ENCODE data around the gene PARD3.

The PARD3 gene

DNA sequence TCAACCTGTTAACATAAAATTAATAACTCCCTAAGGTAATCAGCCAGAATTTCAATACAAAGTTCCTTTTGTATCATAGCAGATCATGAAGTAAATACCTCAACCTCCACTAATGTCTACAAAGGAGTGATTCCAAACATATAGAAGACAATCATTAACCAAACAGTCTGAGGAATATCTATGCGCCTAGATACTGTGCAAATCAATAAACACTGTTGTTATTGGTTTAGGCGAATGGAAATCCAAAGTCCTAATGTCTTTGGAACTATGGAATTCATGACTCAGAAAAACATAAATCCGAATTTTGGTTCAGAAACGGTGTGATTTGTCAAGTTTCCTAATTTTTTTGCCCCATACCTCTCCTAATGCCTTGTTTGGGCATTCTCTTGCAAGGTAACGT, 469.7 kb downstream of the PARD3 start:
- Histone ChIP-seq H3K4me3 (ENCODE audit: low read depth in 1 of 2, low read length in 2 of 2) (no peak overlapping the region), H3K27ac (ENCODE audit: low read length) (no peak overlapping the region), H3K4me1 (ENCODE audit: control insufficient read depth in 1 of 2, insufficient read depth in 2 of 2, low read length in 2 of 2) (peaks cover 0 to 20% of the 10 kb centered on the region in 2 donors), H3K27me3 (ENCODE audit: low read depth, low read length) (no peaks in the 10 kb centered on the region), H3K9me3 (ENCODE audit: control insufficient read depth in 1 of 2, low read length in 2 of 2) (no peaks in the 10 kb centered on the region), H3K36me3 (ENCODE audit: control insufficient read depth in 1 of 2, insufficient read depth in 2 of 2, low read length in 2 of 2) (no peaks in the 10 kb centered on the region)

- H3K27me3 ChIP-seq (ENCODE audit: low read depth, low read length), result no peaks in the 10 kb centered on the region
- H3K27ac ChIP-seq (ENCODE audit: low read length), result no peak overlapping the region
Measured at GRCh38 chr10:34343764-34344163, 471.3 kb downstream of the PARD3 start.

DNA sequence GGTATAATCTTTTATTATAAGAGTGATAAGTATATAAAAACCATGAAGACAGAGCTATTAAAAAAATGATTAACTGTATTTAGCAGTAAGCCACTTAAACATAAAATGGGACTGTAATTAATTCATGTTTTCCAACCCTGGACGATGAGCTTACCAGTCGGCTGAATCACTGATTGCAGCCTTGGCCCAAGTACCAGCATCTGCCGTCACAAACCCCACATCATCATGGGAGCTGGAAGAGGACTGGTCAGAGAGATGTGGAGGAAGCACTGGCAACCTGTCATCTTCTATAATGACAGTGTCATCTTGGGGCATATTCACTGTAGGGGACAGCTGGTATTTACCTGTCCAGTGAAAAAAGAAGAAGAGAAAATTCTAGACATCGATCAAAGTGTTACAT, 473.6 kb downstream of the PARD3 start:
- Histone ChIP-seq H3K27me3 (ENCODE audit: low read depth, low read length) (no peaks in the 10 kb centered on the region), H3K9me3 (ENCODE audit: control insufficient read depth in 1 of 2, low read length in 2 of 2) (no peaks in the 10 kb centered on the region), H3K4me3 (ENCODE audit: low read depth in 1 of 2, low read length in 2 of 2) (no peak overlapping the region), H3K36me3 (ENCODE audit: control insufficient read depth in 1 of 2, insufficient read depth in 2 of 2, low read length in 2 of 2) (no peaks in the 10 kb centered on the region), H3K4me1 (ENCODE audit: control insufficient read depth in 1 of 2, insufficient read depth in 2 of 2, low read length in 2 of 2) (peaks cover 0 to 22% of the 10 kb centered on the region in 2 donors), H3K27ac (ENCODE audit: low read length) (no peak overlapping the region)

More at GRCh38 chr10:34343764-34344163, 471.3 kb downstream of the PARD3 start:
- Histone ChIP-seq H3K4me3 (ENCODE audit: low read depth in 1 of 2, low read length in 2 of 2) (no peak overlapping the region), H3K36me3 (ENCODE audit: control insufficient read depth in 1 of 2, insufficient read depth in 2 of 2, low read length in 2 of 2) (no peaks in the 10 kb centered on the region), H3K9me3 (ENCODE audit: control insufficient read depth in 1 of 2, low read length in 2 of 2) (no peaks in the 10 kb centered on the region), H3K4me1 (ENCODE audit: control insufficient read depth in 1 of 2, insufficient read depth in 2 of 2, low read length in 2 of 2) (peaks cover 0 to 26% of the 10 kb centered on the region in 2 donors)

DNA sequence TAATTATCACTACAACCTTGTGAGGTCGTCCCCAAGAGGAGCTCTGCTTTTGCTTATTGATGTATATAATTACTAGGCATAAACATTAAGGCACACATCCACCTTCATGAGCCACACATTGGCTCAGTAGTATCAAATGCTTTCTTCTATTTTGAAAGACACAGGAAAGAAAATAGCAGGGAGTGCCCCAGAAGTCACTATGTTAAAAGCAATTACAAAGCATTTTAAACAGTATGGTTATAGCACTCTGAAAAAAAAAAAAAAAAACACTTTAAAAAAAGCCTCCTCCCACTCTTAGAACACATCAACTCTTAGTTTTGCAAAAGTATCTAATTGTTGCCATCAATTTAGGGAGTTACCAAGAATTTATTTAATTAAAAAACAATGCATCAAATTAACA, 474.2 kb downstream of the PARD3 start:
- H3K36me3 ChIP-seq (ENCODE audit: control insufficient read depth in 1 of 2, insufficient read depth in 2 of 2, low read length in 2 of 2), result no peaks in the 10 kb centered on the region
- H3K9me3 ChIP-seq (ENCODE audit: control insufficient read depth in 1 of 2, low read length in 2 of 2), result no peaks in the 10 kb centered on the region
- H3K4me1 ChIP-seq (ENCODE audit: control insufficient read depth in 1 of 2, insufficient read depth in 2 of 2, low read length in 2 of 2), result peaks cover 0 to 17% of the 10 kb centered on the region in 2 donors
- H3K27me3 ChIP-seq (ENCODE audit: low read depth, low read length), result no peaks in the 10 kb centered on the region
- H3K4me3 ChIP-seq (ENCODE audit: low read depth in 1 of 2, low read length in 2 of 2), result no peak overlapping the region
- H3K27ac ChIP-seq (ENCODE audit: low read length), result no peak overlapping the region

DNA sequence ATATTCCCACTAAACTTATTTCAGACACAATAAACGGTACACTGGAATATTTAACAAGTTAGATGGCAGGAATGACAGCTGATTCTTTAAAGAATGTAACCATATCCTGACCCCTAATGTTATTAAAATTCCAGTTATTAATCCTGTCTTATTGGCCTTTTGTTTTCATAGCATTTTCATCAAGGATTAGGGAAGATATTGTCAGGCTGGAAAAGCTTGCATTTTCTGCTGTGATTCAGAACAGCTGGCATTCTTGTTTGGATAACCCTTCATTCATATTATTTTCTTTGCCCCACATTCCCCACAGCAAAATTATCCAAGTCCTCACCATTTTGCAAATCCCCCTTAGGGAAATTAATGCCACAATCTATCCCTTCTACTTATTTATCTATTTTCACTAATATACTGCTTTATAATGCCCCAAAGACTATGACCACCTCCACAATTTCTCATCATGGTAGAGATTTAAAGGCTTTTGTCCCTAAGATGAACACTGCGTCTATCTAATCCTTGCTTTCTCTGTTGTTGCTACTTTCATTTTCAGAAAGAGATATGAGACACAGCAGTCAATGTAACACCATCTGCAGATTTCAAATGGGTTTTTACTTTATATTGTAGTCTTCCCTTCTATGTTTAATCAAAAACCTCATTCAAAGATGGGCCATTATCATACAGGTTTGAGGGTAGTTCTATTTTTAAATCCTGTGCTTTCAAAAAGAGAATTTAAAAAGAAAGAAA, 475.1 kb downstream of the PARD3 start:
- no peak overlapping the region for H3K4me3 ChIP-seq (ENCODE audit: low read depth in 1 of 2, low read length in 2 of 2)
- H3K36me3 ChIP-seq (ENCODE audit: control insufficient read depth in 1 of 2, insufficient read depth in 2 of 2, low read length in 2 of 2), result no peaks in the 10 kb centered on the region
- H3K4me1 ChIP-seq (ENCODE audit: control insufficient read depth in 1 of 2, insufficient read depth in 2 of 2, low read length in 2 of 2), result peaks cover 0 to 12% of the 10 kb centered on the region in 2 donors
- no peaks in the 10 kb centered on the region for H3K27me3 ChIP-seq (ENCODE audit: low read depth, low read length)
- H3K9me3 ChIP-seq (ENCODE audit: control insufficient read depth in 1 of 2, low read length in 2 of 2), result no peaks in the 10 kb centered on the region
- H3K27ac ChIP-seq (ENCODE audit: low read length), result peak overlapping the region; percentile 28

DNA sequence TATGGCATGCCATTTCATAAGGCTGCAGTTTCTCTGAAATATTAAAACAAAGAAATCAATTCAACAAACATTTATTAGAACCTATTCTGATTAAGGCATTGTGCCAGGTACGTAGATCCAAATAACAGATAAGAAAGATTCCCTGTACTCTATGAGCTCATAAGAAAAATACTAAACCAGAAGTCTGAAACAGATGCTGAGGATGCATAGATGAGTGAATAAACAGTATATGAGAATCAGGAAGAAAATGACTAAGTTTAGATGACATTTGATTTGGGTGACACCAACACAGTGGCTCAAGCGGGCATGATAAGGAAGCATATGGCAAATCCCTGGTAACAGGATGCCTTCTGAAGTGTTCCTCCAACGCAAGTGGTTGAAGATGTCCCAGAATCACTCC, 477.2 kb downstream of the PARD3 start:
- peaks cover 0 to 12% of the 10 kb centered on the region in 2 donors for H3K4me1 ChIP-seq (ENCODE audit: control insufficient read depth in 1 of 2, insufficient read depth in 2 of 2, low read length in 2 of 2)
- H3K27ac ChIP-seq (ENCODE audit: low read length), result no peak overlapping the region

DNA sequence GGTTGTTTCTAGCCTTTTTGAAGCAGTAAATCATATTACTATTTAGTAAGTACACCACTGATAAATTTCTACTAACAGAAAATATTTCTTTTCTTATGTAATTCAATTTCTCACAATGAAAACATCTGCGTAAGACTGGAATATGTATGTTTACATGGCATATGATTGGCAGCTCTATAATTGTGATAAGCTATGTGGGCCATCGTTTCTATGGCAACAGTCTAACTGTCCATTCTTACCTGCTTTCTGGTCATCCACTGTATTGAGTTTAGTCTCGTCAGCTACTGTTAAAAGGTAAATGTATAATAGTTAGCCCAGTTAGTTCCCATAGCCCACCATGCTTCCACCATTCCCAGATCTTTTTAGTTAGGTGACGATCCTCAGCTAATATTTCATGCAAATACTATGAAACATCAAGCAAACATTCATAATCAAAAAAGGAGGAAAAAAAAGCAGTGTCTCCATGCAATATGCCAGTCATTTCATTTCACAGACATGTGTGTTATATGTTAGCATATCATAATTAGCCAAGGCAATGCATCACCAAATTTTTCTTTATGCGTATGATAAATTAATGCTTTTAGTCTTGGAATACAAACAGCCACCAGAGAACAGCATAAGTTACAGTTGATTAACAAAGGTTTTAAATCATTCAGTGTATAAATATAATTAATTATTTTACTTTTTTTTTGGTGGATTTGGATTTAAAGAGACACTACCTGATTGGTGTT, 479.0 kb downstream of the PARD3 start:
- Histone ChIP-seq H3K27me3 (ENCODE audit: low read depth, low read length) (no peaks in the 10 kb centered on the region), H3K4me3 (ENCODE audit: low read depth in 1 of 2, low read length in 2 of 2) (no peak overlapping the region)

More for the DNA sequence above, 477.2 kb downstream of the PARD3 start:
- H3K4me3 ChIP-seq (ENCODE audit: low read depth in 1 of 2, low read length in 2 of 2), result no peak overlapping the region
- H3K36me3 ChIP-seq (ENCODE audit: control insufficient read depth in 1 of 2, insufficient read depth in 2 of 2, low read length in 2 of 2), result no peaks in the 10 kb centered on the region
- no peaks in the 10 kb centered on the region for H3K27me3 ChIP-seq (ENCODE audit: low read depth, low read length)
- no peaks in the 10 kb centered on the region for H3K9me3 ChIP-seq (ENCODE audit: control insufficient read depth in 1 of 2, low read length in 2 of 2)

DNA sequence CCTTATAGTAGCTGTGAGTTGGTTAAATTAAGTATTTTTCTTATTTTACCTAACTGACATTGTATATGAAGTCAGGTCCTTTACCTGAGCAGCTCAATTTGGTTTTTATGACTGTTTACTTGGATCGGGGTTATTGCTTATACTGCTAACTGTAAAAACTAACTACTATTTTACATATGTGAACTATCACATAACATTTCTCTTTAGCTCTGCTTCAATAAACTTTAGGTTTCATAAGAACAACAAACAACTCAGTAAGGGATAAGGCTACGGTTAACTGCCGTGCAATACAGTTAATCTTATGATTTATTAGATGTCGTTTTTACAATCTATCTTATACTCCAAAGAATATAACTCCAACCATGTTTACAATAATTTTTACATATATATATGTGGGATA, 480.2 kb downstream of the PARD3 start:
- no peaks in the 10 kb centered on the region for H3K9me3 ChIP-seq (ENCODE audit: control insufficient read depth in 1 of 2, low read length in 2 of 2)
- no peaks in the 10 kb centered on the region for H3K27me3 ChIP-seq (ENCODE audit: low read depth, low read length)
- H3K36me3 ChIP-seq (ENCODE audit: control insufficient read depth in 1 of 2, insufficient read depth in 2 of 2, low read length in 2 of 2), result no peaks in the 10 kb centered on the region
- H3K27ac ChIP-seq (ENCODE audit: low read length), result no peak overlapping the region
- H3K4me1 ChIP-seq (ENCODE audit: control insufficient read depth in 1 of 2, insufficient read depth in 2 of 2, low read length in 2 of 2), result peaks cover 0 to under 1% of the 10 kb centered on the region in 2 donors
- no peak overlapping the region for H3K4me3 ChIP-seq (ENCODE audit: low read depth in 1 of 2, low read length in 2 of 2)

More for the DNA sequence above, 479.0 kb downstream of the PARD3 start:
- Histone ChIP-seq H3K4me1 (ENCODE audit: control insufficient read depth in 1 of 2, insufficient read depth in 2 of 2, low read length in 2 of 2) (peaks cover 0 to 12% of the 10 kb centered on the region in 2 donors), H3K36me3 (ENCODE audit: control insufficient read depth in 1 of 2, insufficient read depth in 2 of 2, low read length in 2 of 2) (no peaks in the 10 kb centered on the region), H3K9me3 (ENCODE audit: control insufficient read depth in 1 of 2, low read length in 2 of 2) (no peaks in the 10 kb centered on the region), H3K27ac (ENCODE audit: low read length) (no peak overlapping the region)

DNA sequence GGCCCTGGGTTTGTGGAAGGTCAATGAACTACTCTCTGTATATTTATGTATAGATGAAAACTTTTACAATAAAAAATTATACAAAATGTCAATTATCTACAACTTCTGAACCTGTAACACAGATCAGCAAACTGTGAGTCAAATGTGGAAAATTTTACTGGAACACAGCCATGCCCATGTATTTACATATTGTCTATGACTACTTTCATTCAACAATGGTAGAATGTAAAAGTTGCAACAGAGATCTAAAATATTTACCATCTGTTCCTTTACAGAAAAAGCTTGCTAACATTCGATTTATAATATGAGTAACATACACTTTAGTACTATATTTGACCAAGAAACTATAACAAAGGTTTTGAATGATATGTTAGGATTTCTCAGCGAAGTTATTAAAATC, 481.6 kb downstream of the PARD3 start:
- Histone ChIP-seq H3K27me3 (ENCODE audit: low read depth, low read length) (no peaks in the 10 kb centered on the region), H3K9me3 (ENCODE audit: control insufficient read depth in 1 of 2, low read length in 2 of 2) (no peaks in the 10 kb centered on the region), H3K27ac (ENCODE audit: low read length) (no peak overlapping the region), H3K4me1 (ENCODE audit: control insufficient read depth in 1 of 2, insufficient read depth in 2 of 2, low read length in 2 of 2) (no peaks in the 10 kb centered on the region), H3K4me3 (ENCODE audit: low read depth in 1 of 2, low read length in 2 of 2) (no peak overlapping the region), H3K36me3 (ENCODE audit: control insufficient read depth in 1 of 2, insufficient read depth in 2 of 2, low read length in 2 of 2) (no peaks in the 10 kb centered on the region)

DNA sequence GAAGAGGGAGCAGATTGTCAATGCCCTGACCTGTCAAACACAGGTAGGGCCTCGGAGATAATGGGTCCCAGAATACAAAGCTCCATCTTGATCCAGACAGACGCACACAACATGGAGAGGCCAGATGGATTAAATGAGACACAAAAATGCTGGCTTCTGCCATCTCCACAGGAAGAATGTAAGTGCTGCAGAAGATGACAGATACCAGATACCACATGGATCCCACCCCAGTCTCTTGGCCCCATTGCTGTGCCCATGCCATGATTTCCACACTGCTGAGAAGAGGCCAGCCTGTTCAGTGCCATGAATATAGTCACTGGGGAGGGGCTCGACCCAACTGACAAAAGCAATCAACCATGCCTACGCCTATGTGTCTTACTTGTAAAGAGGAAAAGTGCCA, 487.9 kb downstream of the PARD3 start:
- peaks cover 0 to 4% of the 10 kb centered on the region in 2 donors for H3K36me3 ChIP-seq (ENCODE audit: control insufficient read depth in 1 of 2, insufficient read depth in 2 of 2, low read length in 2 of 2)
- no peak overlapping the region for H3K4me3 ChIP-seq (ENCODE audit: low read depth in 1 of 2, low read length in 2 of 2)
- no peaks in the 10 kb centered on the region for H3K27me3 ChIP-seq (ENCODE audit: low read depth, low read length)
- H3K27ac ChIP-seq (ENCODE audit: low read length), result no peak overlapping the region
- no peaks in the 10 kb centered on the region for H3K4me1 ChIP-seq (ENCODE audit: control insufficient read depth in 1 of 2, insufficient read depth in 2 of 2, low read length in 2 of 2)
- H3K9me3 ChIP-seq (ENCODE audit: control insufficient read depth in 1 of 2, low read length in 2 of 2), result no peaks in the 10 kb centered on the region

DNA sequence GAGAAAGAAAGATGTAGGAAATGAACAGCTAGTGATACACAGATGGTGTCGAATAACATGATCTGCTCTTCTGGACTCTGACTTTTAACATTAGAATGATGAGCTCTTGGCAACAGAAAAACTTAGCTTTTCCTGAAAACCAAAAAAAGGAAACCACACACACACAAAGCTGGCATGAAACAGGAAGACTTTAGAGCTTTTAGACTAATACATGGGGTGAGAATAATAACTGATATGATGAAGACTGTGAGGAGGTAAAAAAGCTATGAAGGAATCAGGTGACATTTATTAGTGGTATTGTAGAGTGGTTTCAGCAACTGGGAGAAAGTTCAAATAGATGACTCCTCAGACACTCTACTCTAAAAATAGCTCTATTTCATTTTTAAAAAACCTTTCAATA, 491.9 kb downstream of the PARD3 start:
- peaks cover 0 to 4% of the 10 kb centered on the region in 2 donors for H3K36me3 ChIP-seq (ENCODE audit: control insufficient read depth in 1 of 2, insufficient read depth in 2 of 2, low read length in 2 of 2)
- H3K9me3 ChIP-seq (ENCODE audit: control insufficient read depth in 1 of 2, low read length in 2 of 2), result no peaks in the 10 kb centered on the region
- no peak overlapping the region for H3K27ac ChIP-seq (ENCODE audit: low read length)
- H3K27me3 ChIP-seq (ENCODE audit: low read depth, low read length), result no peaks in the 10 kb centered on the region
- H3K4me1 ChIP-seq (ENCODE audit: control insufficient read depth in 1 of 2, insufficient read depth in 2 of 2, low read length in 2 of 2), result peaks cover 0 to 7% of the 10 kb centered on the region in 2 donors
- no peak overlapping the region for H3K4me3 ChIP-seq (ENCODE audit: low read depth in 1 of 2, low read length in 2 of 2)

All from muscle layer of duodenum (tissue), 2 donors.